OCI-LY3 (cell line): Measurements from ENCODE around the gene PARP1.
A peak's percentile ranks its signal among the peaks of the same experiment; 100 is the strongest.

Source experiments
- H2AFZ ChIP-seq: fragments of 200-600, 300-600 bp; shearing (Covaris generic); 2 replicates; pipeline ENCODE4 v1.6.0; 2014; ENCODE audit warnings: antibody characterized with exemption, low read depth, low read length
- H3K27ac ChIP-seq: fragments of 200-600, 300-600 bp; sonication (generic); 2 replicates; pipeline ENCODE4 v1.5.1; 2014; ENCODE audit warnings: mild to moderate bottlenecking, low read length, moderate library complexity, mixed read lengths
- H3K27me3 ChIP-seq: fragments of 200-600, 300-600 bp; sonication (generic); 2 replicates; pipeline ENCODE4 v1.6.1; 2014; ENCODE audit warnings: low read depth, low read length, mixed read lengths
- H3K36me3 ChIP-seq: fragments of 200-600, 300-600 bp; sonication (generic); replicated peaks from 2 replicates; pipeline ENCODE3; 2014; ENCODE audit warnings: low read depth, low read length, mixed read lengths
- H3K4me1 ChIP-seq: fragments of 300-600, 200-600 bp; sonication (generic); 2 replicates; pipeline ENCODE4 v1.6.1; 2014; ENCODE audit warnings: low read length, mixed read lengths
- H3K4me2 ChIP-seq: fragments of 200-600, 300-600 bp; sonication (generic); 2 replicates; pipeline ENCODE4 v1.6.1; 2014; ENCODE audit warnings: low read length, mixed read lengths
- H3K4me3 ChIP-seq: fragments of 300-600, 200-600 bp; sonication (generic); 2 replicates; pipeline ENCODE4 v1.5.1; 2014; ENCODE audit warnings: antibody characterized with exemption, mild to moderate bottlenecking, low read length, moderate library complexity
- H3K79me2 ChIP-seq: fragments of 300-600, 200-600 bp; shearing (Covaris generic); 2 replicates; pipeline ENCODE4 v1.6.1; 2014; ENCODE audit warnings: mild to moderate bottlenecking, low read length, mixed read lengths
- H3K9ac ChIP-seq: fragments of 300-600, 200-600 bp; shearing (Covaris generic); 2 replicates; pipeline ENCODE4 v1.6.0; 2014; ENCODE audit warnings: mild to moderate bottlenecking, low read length, moderate library complexity
- H3K9me3 ChIP-seq: fragments of 200-600, 300-600 bp; shearing (Covaris generic); 2 replicates; pipeline ENCODE4 v1.6.1; 2014; ENCODE audit warnings: low read length, mixed read lengths; ENCODE audit not compliant: insufficient read depth
- H4K20me1 ChIP-seq: fragments of 200-600, 300-600 bp; sonication (generic); 2 replicates; pipeline ENCODE4 v1.6.1; 2016; ENCODE audit warnings: low read length, mixed read lengths; ENCODE audit not compliant: insufficient read depth
- CTCF ChIP-seq: fragments of 200-600, 300-600 bp; sonication (generic); IDR thresholded peaks from 2 replicates; pipeline ENCODE4 v1.5.1; 2014; ENCODE audit warnings: antibody characterized with exemption, low read length, low read depth
- EZH2phosphoT487 ChIP-seq: fragments of 200-600 bp; shearing (Covaris generic); IDR thresholded peaks from 2 replicates; pipeline ENCODE4 v1.6.1; 2018; ENCODE audit warnings: antibody characterized with exemption, mixed run types, low read depth

The PARP1 gene

DNA sequence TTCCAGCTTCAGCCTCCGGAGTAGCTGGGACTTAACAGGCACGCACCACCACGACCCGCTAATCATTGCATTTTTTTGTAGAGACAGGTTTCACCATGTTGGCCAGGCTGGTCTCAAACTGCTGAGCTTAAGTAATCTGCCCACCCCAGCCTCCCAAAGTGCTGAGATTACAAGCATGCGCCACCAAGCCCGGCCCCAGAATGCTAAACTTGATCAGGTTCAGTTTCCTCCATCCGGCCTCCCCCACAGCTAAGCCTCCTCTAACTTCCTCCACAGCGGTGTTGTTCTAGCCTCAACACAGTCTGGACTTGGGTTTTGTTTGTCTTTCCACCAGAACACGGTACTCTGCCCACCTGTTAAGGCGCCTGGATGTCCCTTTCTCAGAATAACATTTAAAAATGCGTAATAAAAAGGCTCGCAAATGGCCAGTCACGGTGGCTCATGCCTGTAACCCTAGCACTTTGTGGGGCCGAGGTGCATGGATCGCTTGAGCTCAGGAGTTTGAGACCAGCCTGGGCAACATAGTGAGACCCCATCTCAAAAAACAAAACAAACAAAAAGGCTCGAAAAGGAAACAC lies 2.4 kb downstream of the PARP1 start:
- H3K4me2 ChIP-seq = peak overlapping the region; percentile 93
- H4K20me1 ChIP-seq = peaks cover 58% of the 10 kb centered on the region
- H3K4me3 ChIP-seq = peak overlapping the region; percentile 76; the same call in 1 of the 2 replicates
- H3K9ac ChIP-seq = peak overlapping the region; percentile 72
- H3K79me2 ChIP-seq = peaks cover 72% of the 10 kb centered on the region
- peaks cover 36% of the 10 kb centered on the region for H3K4me1 ChIP-seq
- H3K36me3 ChIP-seq = peaks cover 29% of the 10 kb centered on the region
- no peak overlapping the region for H3K27ac ChIP-seq
- no peak for TF ChIP-seq EZH2phosphoT487
- no peak for TF ChIP-seq CTCF
- H3K9me3 ChIP-seq = no peaks in the 10 kb centered on the region
- H3K27me3 ChIP-seq = no peaks in the 10 kb centered on the region
- no peak overlapping the region for H2AFZ ChIP-seq

- Histone ChIP-seq H3K4me1 (peaks cover 36% of the 10 kb centered on the region), H3K27ac (no peak overlapping the region), H3K4me3 (no peak overlapping the region)
Measured at GRCh38 chr1:226404904-226405222, 3.0 kb downstream of the PARP1 start.

DNA sequence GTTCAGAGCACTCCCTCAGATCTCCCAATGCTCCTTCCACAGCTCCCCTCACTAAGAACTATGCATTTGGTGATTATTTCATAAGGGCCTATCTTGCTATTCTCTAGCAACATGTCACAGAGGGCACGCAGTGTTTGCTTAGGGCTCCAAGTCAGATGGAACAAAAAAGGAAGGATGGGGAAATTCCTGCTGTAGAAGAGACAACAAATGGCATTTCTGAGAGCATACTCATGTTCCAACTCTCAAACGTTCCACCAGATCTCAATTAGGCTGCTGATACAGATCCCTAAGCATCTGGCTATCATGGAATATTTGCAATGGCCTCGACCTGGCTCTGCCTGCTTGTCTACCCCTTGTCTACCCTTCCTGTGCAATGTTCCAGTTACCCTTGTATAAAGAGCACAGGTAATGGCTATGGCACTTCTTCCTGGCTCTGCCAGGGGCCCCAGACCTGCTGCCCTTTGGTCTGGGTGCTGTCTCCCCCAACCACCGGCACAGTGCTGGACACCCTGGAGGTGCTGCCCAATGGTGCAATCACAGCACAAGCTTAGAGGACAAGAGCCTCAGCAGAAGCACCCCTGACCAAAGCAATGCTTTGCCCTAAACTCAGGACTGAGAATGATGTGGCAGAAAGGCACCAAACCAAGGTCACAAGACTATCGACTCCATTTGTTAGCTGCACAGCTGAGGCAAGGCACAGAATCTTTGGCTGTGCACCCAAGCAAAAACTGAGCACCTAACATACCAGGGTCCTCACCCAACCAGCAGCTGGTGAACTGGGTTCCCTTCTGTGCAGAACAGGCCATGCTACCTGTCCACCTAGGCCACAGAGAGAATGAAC lies 3.6 kb downstream of the PARP1 start:
- peaks cover 70% of the 10 kb centered on the region for H4K20me1 ChIP-seq
- peak overlapping the region; percentile 93; the same call in 1 of the 2 replicates for H3K4me2 ChIP-seq
- no peaks in the 10 kb centered on the region for H3K9me3 ChIP-seq
- TF ChIP-seq EZH2phosphoT487 = no peak
- no peak for TF ChIP-seq CTCF
- H3K4me3 ChIP-seq = no peak overlapping the region
- H3K27me3 ChIP-seq = no peaks in the 10 kb centered on the region
- peaks cover 84% of the 10 kb centered on the region for H3K79me2 ChIP-seq
- peaks cover 36% of the 10 kb centered on the region for H3K4me1 ChIP-seq
- H3K9ac ChIP-seq = no peak overlapping the region
- no peak overlapping the region for H2AFZ ChIP-seq
- peaks cover 39% of the 10 kb centered on the region for H3K36me3 ChIP-seq
- no peak overlapping the region for H3K27ac ChIP-seq

More at GRCh38 chr1:226404904-226405222, 3.0 kb downstream of the PARP1 start:
- Histone ChIP-seq H3K36me3 (peaks cover 33% of the 10 kb centered on the region), H3K9me3 (no peaks in the 10 kb centered on the region), H2AFZ (no peak overlapping the region), H3K9ac (no peak overlapping the region), H3K79me2 (peaks cover 79% of the 10 kb centered on the region), H4K20me1 (peaks cover 64% of the 10 kb centered on the region), H3K27me3 (no peaks in the 10 kb centered on the region), H3K4me2 (peak overlapping the region; percentile 93)
- TF ChIP-seq EZH2phosphoT487 = no peak
- TF ChIP-seq CTCF = no peak

DNA sequence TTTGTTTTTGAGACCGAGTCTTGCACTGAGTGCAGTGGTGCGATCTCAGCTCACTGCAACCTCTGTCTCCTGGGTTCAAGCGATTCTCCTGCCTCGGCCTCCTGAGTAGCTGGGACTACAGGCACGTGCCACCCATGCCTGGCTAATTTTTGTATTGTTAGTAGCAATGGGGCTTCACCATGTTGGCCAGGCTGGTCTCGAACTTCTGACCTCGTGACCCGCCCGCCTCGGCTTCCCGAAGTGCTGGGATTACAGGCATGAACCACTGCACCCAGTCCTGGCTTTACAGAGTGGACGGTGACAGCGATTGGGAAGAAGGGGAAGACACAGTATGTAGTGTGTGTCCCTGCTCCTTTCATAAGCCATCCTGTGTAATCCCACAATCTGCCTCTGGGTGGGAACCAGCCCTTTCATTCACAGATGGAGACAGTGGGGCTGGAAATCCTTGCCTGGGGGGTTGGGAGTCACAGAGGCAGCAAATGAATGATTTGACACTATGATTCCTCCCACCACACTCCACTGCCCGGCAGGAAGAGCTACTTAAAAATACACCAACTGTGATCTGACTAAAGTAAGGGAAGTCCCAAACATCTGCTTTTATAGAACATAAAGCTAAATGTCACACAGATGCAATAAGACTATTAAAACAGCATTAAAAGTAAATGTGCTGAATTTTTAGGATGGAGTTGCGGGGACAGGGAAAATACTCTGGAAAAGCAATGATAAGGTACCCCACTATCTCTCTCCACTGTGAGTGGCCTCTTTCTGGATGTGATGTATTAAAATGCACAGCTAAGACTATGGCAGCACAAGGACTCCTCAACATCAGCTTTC lies 4.5 kb downstream of the PARP1 start:
- H3K36me3 ChIP-seq = peaks cover 46% of the 10 kb centered on the region
- no peak overlapping the region for H3K27ac ChIP-seq
- H2AFZ ChIP-seq = no peak overlapping the region
- no peak overlapping the region for H3K4me3 ChIP-seq
- no peaks in the 10 kb centered on the region for H3K9me3 ChIP-seq
- no peaks in the 10 kb centered on the region for H3K27me3 ChIP-seq
- no peak overlapping the region for H3K9ac ChIP-seq
- H3K79me2 ChIP-seq = peaks cover 93% of the 10 kb centered on the region
- H3K4me2 ChIP-seq = peak overlapping the region; percentile 8; the same call in 1 of the 2 replicates
- peaks cover 70% of the 10 kb centered on the region for H4K20me1 ChIP-seq
- H3K4me1 ChIP-seq = peaks cover 31% of the 10 kb centered on the region
- TF ChIP-seq CTCF (no peak), EZH2phosphoT487 (no peak)
